Hepatocyte (in vitro differentiated cells): ENCODE measurements around the gene LUZP2.

ENCODE experiments used
- EZH2 ChIP-seq: fragments of 200-600 bp; sonication (generic); IDR thresholded peaks from 2 replicates; pipeline ENCODE4 v1.6.1; 2016; ENCODE audit warnings: antibody characterized with exemption, mild to moderate bottlenecking, borderline replicate concordance
- EZH2phosphoT487 ChIP-seq: fragments of 200-600 bp; sonication (generic); IDR thresholded peaks from one replicate; pipeline ENCODE4 v1.6.1; 2018; ENCODE audit warnings: antibody characterized with exemption, mild to moderate bottlenecking, low read depth, moderate library complexity; ENCODE audit not compliant: unreplicated experiment, severe bottlenecking
- TF ChIP-seq, protein P1 (sequence below): fragments of 200-600 bp; sonication (generic); IDR thresholded peaks from 2 replicates; pipeline ENCODE4 v1.5.1; 2016; ENCODE audit warnings: antibody characterized with exemption, mild to moderate bottlenecking; ENCODE audit not compliant: poor library complexity

DNA sequence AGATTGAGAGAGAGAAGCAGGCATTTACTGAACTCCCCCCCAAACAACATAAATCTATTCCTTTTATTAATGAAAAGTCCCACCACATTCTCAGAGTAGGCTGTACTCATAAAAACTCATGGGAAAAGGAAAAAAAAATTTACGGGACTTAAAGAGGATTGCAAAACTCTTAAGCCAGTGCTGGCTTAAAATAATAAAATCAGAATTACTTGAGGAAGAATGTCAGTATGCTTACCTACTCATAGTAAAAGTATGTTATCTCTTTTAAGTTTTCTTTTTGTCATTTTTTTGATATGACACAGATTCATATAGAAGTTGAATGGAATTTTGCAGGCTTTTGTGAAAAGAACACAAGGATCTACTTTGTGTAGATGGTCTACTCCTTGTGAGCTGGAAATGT, 126.3 kb downstream of the LUZP2 start:
- TF ChIP-seq, protein P1, sequence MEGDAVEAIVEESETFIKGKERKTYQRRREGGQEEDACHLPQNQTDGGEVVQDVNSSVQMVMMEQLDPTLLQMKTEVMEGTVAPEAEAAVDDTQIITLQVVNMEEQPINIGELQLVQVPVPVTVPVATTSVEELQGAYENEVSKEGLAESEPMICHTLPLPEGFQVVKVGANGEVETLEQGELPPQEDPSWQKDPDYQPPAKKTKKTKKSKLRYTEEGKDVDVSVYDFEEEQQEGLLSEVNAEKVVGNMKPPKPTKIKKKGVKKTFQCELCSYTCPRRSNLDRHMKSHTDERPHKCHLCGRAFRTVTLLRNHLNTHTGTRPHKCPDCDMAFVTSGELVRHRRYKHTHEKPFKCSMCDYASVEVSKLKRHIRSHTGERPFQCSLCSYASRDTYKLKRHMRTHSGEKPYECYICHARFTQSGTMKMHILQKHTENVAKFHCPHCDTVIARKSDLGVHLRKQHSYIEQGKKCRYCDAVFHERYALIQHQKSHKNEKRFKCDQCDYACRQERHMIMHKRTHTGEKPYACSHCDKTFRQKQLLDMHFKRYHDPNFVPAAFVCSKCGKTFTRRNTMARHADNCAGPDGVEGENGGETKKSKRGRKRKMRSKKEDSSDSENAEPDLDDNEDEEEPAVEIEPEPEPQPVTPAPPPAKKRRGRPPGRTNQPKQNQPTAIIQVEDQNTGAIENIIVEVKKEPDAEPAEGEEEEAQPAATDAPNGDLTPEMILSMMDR, result no peak
- TF ChIP-seq EZH2 (no peak), EZH2phosphoT487 (no peak)
